ENCODE data around the gene LAMA4. TPM values are rescaled to one million over a fixed set of nuclear protein-coding genes. Genes with fewer than 3 reads are reported as not detected.

The LAMA4 gene
- not detected for total RNA-seq

- Mint-ChIP-seq H3K4me1 (peaks cover 16% of the 10 kb centered on the region), H3K27me3 (peaks cover 49% of the 10 kb centered on the region), H3K9me3 (no peaks in the 10 kb centered on the region), H3K4me3 (peak within 1 kb of the TSS; percentile 76), H3K36me3 (ENCODE audit: low read depth) (no peaks in the 10 kb centered on the region), H3K27ac (no peak within 1 kb of the TSS)
- ATAC-seq (replicated peaks), result peak; percentile 45
Observed at GRCh38 chr6:112253841-112254816, at the start of gene LAMA4. LAMA4 (minus strand) TSS chr6:112254567; CDS start chr6:112254150, 417 bp downstream.

- H3K4me3 Mint-ChIP-seq, result no peak overlapping the region
- H3K36me3 Mint-ChIP-seq (ENCODE audit: low read depth), result no peaks in the 10 kb centered on the region
- ATAC-seq (replicated peaks), result no peak
- H3K4me1 Mint-ChIP-seq, result no peaks in the 10 kb centered on the region
- H3K27ac Mint-ChIP-seq, result no peak overlapping the region
- no peaks in the 10 kb centered on the region for H3K9me3 Mint-ChIP-seq
- peaks cover 17% of the 10 kb centered on the region for H3K27me3 Mint-ChIP-seq
Observed at GRCh38 chr6:112302142-112302705, 47.9 kb upstream of the LAMA4 start.

- Mint-ChIP-seq H3K36me3 (ENCODE audit: low read depth) (no peaks in the 10 kb centered on the region), H3K4me3 (no peak overlapping the region), H3K4me1 (no peaks in the 10 kb centered on the region), H3K9me3 (no peaks in the 10 kb centered on the region), H3K27ac (no peak overlapping the region), H3K27me3 (peaks cover 16% of the 10 kb centered on the region)
- no peak for ATAC-seq (replicated peaks)
Observed at GRCh38 chr6:112300896-112301295, 46.5 kb upstream of the LAMA4 start.

- H3K27ac Mint-ChIP-seq, result no peak overlapping the region
- peaks cover 18% of the 10 kb centered on the region for H3K27me3 Mint-ChIP-seq
- H3K4me1 Mint-ChIP-seq, result no peaks in the 10 kb centered on the region
- no peaks in the 10 kb centered on the region for H3K36me3 Mint-ChIP-seq (ENCODE audit: low read depth)
- no peak overlapping the region for H3K4me3 Mint-ChIP-seq
- no peak for ATAC-seq (replicated peaks)
- H3K9me3 Mint-ChIP-seq, result no peaks in the 10 kb centered on the region
Observed at GRCh38 chr6:112298816-112299281, 44.5 kb upstream of the LAMA4 start.

GRCh38 chr6:112298021-112298745 lies 43.8 kb upstream of the LAMA4 start:
- H3K27me3 Mint-ChIP-seq, result peaks cover 18% of the 10 kb centered on the region
- H3K4me3 Mint-ChIP-seq, result no peak overlapping the region
- no peaks in the 10 kb centered on the region for H3K4me1 Mint-ChIP-seq
- H3K36me3 Mint-ChIP-seq (ENCODE audit: low read depth), result no peaks in the 10 kb centered on the region
- no peak for ATAC-seq (replicated peaks)
- H3K27ac Mint-ChIP-seq, result no peak overlapping the region
- H3K9me3 Mint-ChIP-seq, result no peaks in the 10 kb centered on the region

- H3K4me1 Mint-ChIP-seq, result no peaks in the 10 kb centered on the region
- H3K27me3 Mint-ChIP-seq, result peaks cover 25% of the 10 kb centered on the region
- H3K36me3 Mint-ChIP-seq (ENCODE audit: low read depth), result no peaks in the 10 kb centered on the region
- no peak for ATAC-seq (replicated peaks)
- H3K4me3 Mint-ChIP-seq, result no peak overlapping the region
- no peaks in the 10 kb centered on the region for H3K9me3 Mint-ChIP-seq
- H3K27ac Mint-ChIP-seq, result no peak overlapping the region
Observed at GRCh38 chr6:112296694-112297093, 42.3 kb upstream of the LAMA4 start.

- peaks cover 29% of the 10 kb centered on the region for H3K27me3 Mint-ChIP-seq
- peak; percentile 46 for ATAC-seq (replicated peaks)
- H3K4me3 Mint-ChIP-seq, result no peak overlapping the region
- H3K4me1 Mint-ChIP-seq, result no peaks in the 10 kb centered on the region
- H3K36me3 Mint-ChIP-seq (ENCODE audit: low read depth), result no peaks in the 10 kb centered on the region
- H3K9me3 Mint-ChIP-seq, result no peaks in the 10 kb centered on the region
- H3K27ac Mint-ChIP-seq, result no peak overlapping the region
Observed at GRCh38 chr6:112296122-112296521, 41.8 kb upstream of the LAMA4 start.

- peaks cover 38% of the 10 kb centered on the region for H3K27me3 Mint-ChIP-seq
Observed at GRCh38 chr6:112291161-112291762, 36.9 kb upstream of the LAMA4 start.

GRCh38 chr6:112289038-112289566 lies 34.7 kb upstream of the LAMA4 start:
- Mint-ChIP-seq H3K4me3 (no peak overlapping the region), H3K36me3 (ENCODE audit: low read depth) (peaks cover 5% of the 10 kb centered on the region), H3K9me3 (no peaks in the 10 kb centered on the region), H3K27me3 (peaks cover 31% of the 10 kb centered on the region), H3K4me1 (peaks cover 9% of the 10 kb centered on the region), H3K27ac (no peak overlapping the region)
- ATAC-seq (replicated peaks), result no peak

More at GRCh38 chr6:112291161-112291762, 36.9 kb upstream of the LAMA4 start:
- Mint-ChIP-seq H3K9me3 (no peaks in the 10 kb centered on the region), H3K27ac (no peak overlapping the region), H3K4me1 (peaks cover 5% of the 10 kb centered on the region), H3K36me3 (ENCODE audit: low read depth) (peaks cover under 1% of the 10 kb centered on the region), H3K4me3 (no peak overlapping the region)
- no peak for ATAC-seq (replicated peaks)

- H3K27ac Mint-ChIP-seq, result no peak overlapping the region
- H3K4me1 Mint-ChIP-seq, result peaks cover 9% of the 10 kb centered on the region
- peaks cover 5% of the 10 kb centered on the region for H3K36me3 Mint-ChIP-seq (ENCODE audit: low read depth)
- ATAC-seq (replicated peaks), result no peak
- no peak overlapping the region for H3K4me3 Mint-ChIP-seq
- H3K9me3 Mint-ChIP-seq, result no peaks in the 10 kb centered on the region
- H3K27me3 Mint-ChIP-seq, result peaks cover 31% of the 10 kb centered on the region
Observed at GRCh38 chr6:112288475-112288874, 34.1 kb upstream of the LAMA4 start.

GRCh38 chr6:112287577-112288225 lies 33.3 kb upstream of the LAMA4 start:
- no peak overlapping the region for H3K27ac Mint-ChIP-seq
- peaks cover 5% of the 10 kb centered on the region for H3K36me3 Mint-ChIP-seq (ENCODE audit: low read depth)
- peaks cover 9% of the 10 kb centered on the region for H3K4me1 Mint-ChIP-seq
- no peak for ATAC-seq (replicated peaks)
- H3K27me3 Mint-ChIP-seq, result peaks cover 36% of the 10 kb centered on the region
- H3K4me3 Mint-ChIP-seq, result no peak overlapping the region
- no peaks in the 10 kb centered on the region for H3K9me3 Mint-ChIP-seq

GRCh38 chr6:112286500-112287144 lies 32.3 kb upstream of the LAMA4 start:
- peak overlapping the region; percentile 12 for H3K4me3 Mint-ChIP-seq
- H3K4me1 Mint-ChIP-seq, result peaks cover 9% of the 10 kb centered on the region
- ATAC-seq (replicated peaks), result no peak
- peaks cover 5% of the 10 kb centered on the region for H3K36me3 Mint-ChIP-seq (ENCODE audit: low read depth)
- H3K27me3 Mint-ChIP-seq, result peaks cover 32% of the 10 kb centered on the region
- no peak overlapping the region for H3K27ac Mint-ChIP-seq
- H3K9me3 Mint-ChIP-seq, result no peaks in the 10 kb centered on the region

- H3K36me3 Mint-ChIP-seq (ENCODE audit: low read depth), result peaks cover 5% of the 10 kb centered on the region
- peak overlapping the region; percentile 12 for H3K4me3 Mint-ChIP-seq
- peak; percentile 91 for ATAC-seq (replicated peaks)
- peaks cover 9% of the 10 kb centered on the region for H3K4me1 Mint-ChIP-seq
- H3K27ac Mint-ChIP-seq, result no peak overlapping the region
- H3K27me3 Mint-ChIP-seq, result peaks cover 28% of the 10 kb centered on the region
- H3K9me3 Mint-ChIP-seq, result no peaks in the 10 kb centered on the region
Observed at GRCh38 chr6:112286010-112286409, 31.6 kb upstream of the LAMA4 start.

Measured in activated T-helper 17 cell treated with anti-CD3 and anti-CD28 coated beads, Interleukin-2, amount 50 U/mL, for 72 hours (primary cell).